GM11168 (cell line): ENCODE measurements around the gene NR1D1.

Experiments used
- in situ Hi-C: fragments of 300-500 bp; cut with MboI; formaldehyde crosslinking; loops from one replicate; pipeline ENCODE4 v1.12.0; 2022; ENCODE audit warnings: low sequenced_read_pairs; ENCODE audit not compliant: unreplicated experiment

Gene NR1D1

DNA sequence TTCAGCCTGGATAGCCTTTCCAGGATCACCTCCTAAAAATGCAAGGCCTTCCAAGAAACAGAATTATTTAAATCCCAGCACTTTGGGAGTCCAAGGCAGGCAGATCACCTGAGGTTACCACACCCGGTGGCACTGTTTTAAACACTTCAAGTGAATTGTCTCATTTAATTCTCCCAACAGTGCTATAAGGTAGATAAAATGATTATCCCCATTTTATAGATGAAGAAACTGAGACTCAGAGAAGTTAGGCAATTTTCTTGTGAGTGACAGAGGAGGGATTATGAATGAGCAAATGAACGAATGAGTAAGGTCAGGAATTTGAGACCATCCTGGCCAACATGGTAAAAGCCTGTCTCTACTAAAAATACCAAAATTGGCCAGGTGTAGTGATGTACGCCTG is 20.8 kb downstream of the NR1D1 start:
- in situ Hi-C loops, result no loop called here

GRCh38 chr17:40076591-40076990 is 23.8 kb downstream of the NR1D1 start:
- in situ Hi-C loops, result no loop called here

DNA sequence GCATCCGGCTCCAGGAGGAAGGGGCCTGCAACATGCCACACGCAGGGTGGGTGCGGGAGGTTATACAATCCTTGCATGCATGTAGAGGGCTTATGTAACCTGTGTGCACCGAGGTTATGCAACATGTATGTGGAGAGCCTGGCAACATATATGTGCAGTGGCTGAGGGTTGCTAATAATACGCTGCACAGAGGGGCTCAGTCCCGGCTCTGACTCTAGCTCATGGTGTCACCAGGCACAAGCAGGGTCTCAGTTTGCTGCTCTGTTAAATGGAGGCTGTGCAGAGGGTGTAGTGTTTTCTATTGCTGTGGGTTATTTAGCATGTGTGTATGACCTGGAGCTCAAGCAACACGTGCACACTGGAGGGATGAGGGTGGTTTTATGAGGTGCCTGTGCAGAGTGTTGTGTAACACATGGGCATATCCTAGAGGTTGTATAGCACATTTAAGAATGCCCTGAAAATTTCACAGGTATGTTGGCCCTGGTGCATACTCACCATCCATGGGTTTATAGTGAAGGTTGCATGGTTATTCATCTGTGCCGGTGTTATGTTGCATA is 24.4 kb downstream of the NR1D1 start:
- in situ Hi-C loops, result no loop called here

- in situ Hi-C loops, result no loop called here
Measured at GRCh38 chr17:40075201-40075941, 25.0 kb downstream of the NR1D1 start.

DNA sequence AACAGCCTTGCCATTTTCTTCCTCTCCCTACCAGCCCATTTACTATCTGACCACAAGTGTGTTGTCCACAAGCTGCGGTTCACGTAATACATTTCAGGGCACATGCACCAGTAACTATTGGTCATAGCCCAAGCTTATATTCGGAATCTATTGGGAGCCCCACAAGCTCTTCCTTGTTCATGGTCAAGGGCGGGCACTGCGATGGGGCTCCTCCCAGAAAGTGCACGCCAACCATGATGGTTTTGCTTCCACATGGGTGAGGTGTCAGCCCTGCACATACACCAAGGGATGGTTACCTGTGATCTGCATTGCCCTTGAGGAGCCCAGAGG is 25.6 kb downstream of the NR1D1 start:
- in situ Hi-C loops, result no loop called here

DNA sequence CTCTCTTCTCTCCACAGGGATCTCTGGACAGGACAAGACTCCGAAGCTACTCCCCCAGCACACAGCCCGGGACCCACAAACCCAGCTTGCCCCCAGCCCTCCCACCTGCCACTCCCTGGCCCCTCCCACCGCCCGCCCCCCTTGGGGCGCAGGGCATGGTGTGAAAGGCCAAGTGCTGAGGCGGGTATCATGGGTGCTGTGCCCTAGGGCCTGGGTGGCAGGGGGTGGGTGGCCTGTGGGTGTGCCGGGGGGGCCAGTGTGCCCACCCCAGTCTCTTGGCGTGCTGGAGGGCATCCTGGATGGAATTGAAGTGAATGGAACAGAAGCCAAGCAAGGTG is 26.2 kb downstream of the NR1D1 start:
- in situ Hi-C loops, result no loop called here

- in situ Hi-C loops, result no loop called here
Measured at GRCh38 chr17:40073454-40074174, 26.8 kb downstream of the NR1D1 start.

DNA sequence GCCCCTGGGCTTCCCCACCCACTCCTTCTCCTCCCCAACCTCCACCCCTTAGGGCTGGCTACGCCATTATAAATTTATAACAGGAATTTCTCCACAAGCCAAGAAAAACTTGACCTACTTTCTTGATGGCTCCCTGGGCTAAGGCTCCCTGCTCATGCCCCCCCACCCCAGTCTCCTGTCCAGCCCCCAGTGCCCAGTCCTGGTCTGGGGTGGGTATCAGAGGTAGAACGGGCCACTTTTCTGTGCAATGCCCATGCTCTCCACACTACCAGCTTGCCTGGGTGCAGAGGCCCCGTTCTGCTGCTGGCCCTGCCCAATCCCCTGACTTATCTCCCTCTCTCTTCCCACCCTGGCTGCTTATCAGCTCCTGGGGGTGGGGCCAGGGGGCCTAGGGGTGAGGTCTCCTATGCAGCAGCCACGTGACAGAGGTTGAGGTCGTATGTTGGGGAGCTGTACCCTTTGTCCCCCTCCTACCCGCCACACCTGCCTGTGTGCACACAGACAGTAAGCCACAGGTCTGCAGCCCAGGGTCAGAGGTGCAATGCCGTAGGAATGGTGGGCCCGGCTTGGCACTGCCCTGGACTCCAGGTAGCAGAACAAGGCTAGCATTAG is 27.5 kb downstream of the NR1D1 start:
- in situ Hi-C loops, result no loop called here

DNA sequence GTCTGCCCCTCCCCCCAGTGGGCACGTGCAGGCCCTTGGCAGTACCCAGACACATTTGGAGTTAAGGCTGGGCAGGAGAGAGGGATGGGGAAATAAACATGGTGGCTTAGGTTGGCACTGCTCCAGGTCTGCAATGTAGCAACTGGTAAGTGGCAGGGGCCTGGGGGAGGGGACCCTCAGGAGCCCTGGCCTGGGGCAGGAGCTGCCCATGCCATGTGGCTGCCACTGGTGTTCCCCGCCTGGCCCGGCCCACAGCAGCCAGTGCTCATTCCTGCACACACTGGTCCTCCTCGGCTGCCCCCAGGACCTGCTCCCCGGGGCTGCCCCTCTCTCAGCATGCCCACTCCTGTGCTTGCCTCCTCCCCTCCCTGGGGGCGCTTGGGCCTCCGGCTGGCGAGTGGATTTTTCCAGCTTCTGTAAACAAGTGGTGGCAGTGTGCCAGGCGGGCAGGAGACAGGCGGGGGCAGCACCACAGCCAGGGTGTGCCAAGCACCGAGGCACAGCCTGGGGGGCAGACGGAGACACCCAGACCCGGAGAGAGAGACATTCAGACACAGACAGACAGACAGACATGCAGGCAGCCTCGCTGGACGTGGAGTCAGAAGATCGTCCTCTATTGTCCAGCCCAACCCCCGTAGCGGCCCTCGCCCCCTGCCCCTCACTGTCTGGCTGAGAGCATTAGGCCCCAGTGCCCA is 28.2 kb downstream of the NR1D1 start:
- in situ Hi-C loops, result no loop called here

DNA sequence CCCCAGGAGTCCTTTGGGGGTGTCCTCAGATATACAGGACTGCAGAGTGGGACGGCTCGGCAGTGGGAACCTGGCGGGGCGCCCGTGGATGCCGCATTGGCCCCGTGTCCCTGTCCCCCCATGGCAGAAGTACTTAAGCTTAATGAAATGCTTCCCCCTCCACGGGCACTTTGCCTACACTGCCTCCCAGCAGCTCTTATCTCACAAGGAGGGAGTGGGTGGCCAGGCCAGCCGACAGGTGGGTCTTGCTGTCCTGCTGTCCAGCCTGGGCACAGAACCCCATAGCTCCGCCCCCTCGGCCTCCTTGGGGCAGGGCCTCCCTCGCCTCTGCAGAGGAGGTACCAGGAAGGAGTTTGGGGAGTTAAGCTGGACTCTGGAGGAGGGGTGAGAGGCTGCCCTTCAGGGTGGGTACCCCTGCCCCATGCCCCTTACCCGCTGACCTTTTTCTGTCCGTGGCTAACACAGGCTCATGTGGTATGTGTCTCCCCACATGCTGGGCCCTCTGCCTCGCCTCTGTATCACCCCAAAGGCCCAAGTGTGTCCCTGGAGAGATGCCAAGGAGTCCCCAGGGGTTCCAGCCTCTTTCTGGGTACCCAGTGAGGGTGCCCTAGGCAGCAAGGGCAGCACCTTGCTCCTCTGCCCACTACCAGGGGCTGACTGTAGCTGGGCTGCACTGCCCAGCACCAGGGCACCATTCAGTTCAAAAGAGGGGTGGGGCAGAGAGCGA is 28.9 kb downstream of the NR1D1 start:
- in situ Hi-C loops, result no loop called here

- in situ Hi-C loops, result no loop called here
Measured at GRCh38 chr17:40070709-40071312, 29.6 kb downstream of the NR1D1 start.

- in situ Hi-C loops, result no loop called here
Measured at GRCh38 chr17:40069751-40070708, 30.4 kb downstream of the NR1D1 start.

GRCh38 chr17:40068917-40069750 is 31.3 kb downstream of the NR1D1 start:
- in situ Hi-C loops, result no loop called here

- in situ Hi-C loops, result no loop called here
Measured at GRCh38 chr17:40068584-40068916, 31.8 kb downstream of the NR1D1 start.

DNA sequence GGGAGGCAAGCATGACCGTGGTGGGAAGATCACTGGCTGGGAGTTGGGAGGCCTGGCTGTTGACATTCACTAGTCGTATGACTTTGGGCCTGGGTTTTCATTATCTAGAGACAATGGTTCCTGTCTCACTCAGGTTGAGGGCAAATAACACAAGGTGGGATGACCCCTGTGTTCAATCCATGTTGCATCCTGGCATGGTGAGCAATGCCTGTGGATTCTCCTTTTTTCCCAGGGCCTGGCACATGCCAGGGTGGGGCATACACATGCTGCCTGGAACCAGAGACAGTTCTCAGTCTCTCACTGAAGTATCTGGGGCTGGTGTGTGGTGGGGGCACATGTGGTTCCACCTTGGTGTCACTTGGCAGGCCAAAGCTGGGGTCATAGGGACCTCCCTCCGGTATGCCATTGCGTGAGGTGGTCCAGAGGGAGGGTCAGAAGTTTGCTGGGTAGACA is 32.2 kb downstream of the NR1D1 start:
- in situ Hi-C loops, result no loop called here

DNA sequence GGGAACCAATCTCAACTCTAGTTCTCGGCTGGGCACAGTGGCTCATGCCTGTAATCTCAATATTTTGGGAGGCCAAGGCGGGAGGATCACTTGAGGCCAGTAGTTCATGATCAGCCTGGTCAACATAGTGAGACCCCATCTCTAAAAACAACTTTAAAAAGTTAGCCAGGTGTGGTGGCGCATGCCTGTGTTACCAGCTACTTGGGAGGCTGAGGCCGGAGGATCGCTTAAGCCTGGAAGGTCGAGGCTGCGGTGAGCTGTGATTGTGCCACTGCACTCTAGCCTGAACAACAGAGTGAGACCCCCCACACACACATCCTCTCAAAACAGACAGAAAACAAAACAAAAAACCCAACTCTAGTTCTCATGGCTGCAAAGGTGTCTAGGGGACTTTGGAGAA is 32.7 kb downstream of the NR1D1 start:
- in situ Hi-C loops, result no loop called here

GRCh38 chr17:40065769-40066510 is 34.4 kb downstream of the NR1D1 start:
- in situ Hi-C loops, result no loop called here
